ENCODE data around the gene PAFAH2. TPM values are rescaled to one million over a fixed set of nuclear protein-coding genes. Genes with fewer than 3 reads are reported as not detected.

The PAFAH2 gene
- total RNA-seq, 1 experiment from 2014 or later: 13.0 TPM

DNA sequence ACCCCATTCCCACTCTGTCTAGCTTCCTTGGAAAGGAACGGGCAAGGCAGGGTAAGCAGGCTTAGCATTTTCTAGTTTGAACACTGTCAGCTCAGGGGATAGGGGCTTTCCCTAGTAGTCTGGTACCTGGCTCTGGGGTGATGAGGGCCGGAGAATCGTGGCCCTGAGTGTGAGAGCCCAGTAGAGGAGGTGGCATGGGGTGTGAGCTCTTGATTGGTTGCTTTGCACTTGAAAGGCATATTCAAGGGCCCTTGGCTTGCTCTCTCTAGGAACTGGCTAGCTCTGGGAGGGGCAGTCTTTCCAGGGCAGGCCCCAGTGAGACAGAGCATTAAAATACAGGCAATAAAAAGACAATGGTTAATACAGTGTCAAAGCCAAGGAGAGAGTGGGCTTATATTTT is 13.0 kb upstream of the PAFAH2 start:
- H4K20me1 ChIP-seq (ENCODE audit: insufficient read depth): no peaks in the 10 kb centered on the region
- H3K4me1 ChIP-seq (ENCODE audit: control insufficient read depth in 1 of 2, insufficient read depth in 2 of 2, low read length in 2 of 2): peaks cover 0 to 3% of the 10 kb centered on the region in 2 experiments; a peak in 2 of 4 replicates
- no peaks in the 10 kb centered on the region for H3K27me3 ChIP-seq (ENCODE audit: insufficient read depth, low read length)
- no peak for TF ChIP-seq YY1 (IDR thresholded peaks at IDR 0.05; ENCODE audit: extremely low read depth, insufficient replicate concordance, low read depth, low read length)
- TF ChIP-seq ZNF274 (IDR thresholded peaks at IDR 0.05; ENCODE audit: low read depth, low read length): no peak
- no peak for TF ChIP-seq EZH2 (IDR thresholded peaks at IDR 0.05)
- TF ChIP-seq POLR2A (IDR thresholded peaks at IDR 0.05; ENCODE audit: borderline replicate concordance, extremely low read depth, insufficient read depth, insufficient read length): no peak
- TF ChIP-seq, protein P1, sequence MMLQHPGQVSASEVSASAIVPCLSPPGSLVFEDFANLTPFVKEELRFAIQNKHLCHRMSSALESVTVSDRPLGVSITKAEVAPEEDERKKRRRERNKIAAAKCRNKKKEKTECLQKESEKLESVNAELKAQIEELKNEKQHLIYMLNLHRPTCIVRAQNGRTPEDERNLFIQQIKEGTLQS (IDR thresholded peaks at IDR 0.05): no peak
- no peak for TF ChIP-seq FOSL1 (IDR thresholded peaks at IDR 0.05; ENCODE audit: low read depth)
- ChIA-PET RAD21 (ENCODE audit: low non-redundant PET in 1 of 2, low total read pairs in 2 of 2, uncharacterized antibody in 2 of 2, unreplicated experiment in 2 of 2) (no interaction called here), CTCF (interaction anchor here (1.8 to 2.2 kb wide), 2 partner anchors 14 to 115 kb away, joined by 8 read pairs; partner anchors contain the start of gene PAFAH2), POLR2A (no interaction called here)
- DNase-seq (ENCODE audit: low read depth, low spot score) (no peak), ATAC-seq (peak; percentile 58)
- no peak overlapping the region for H3K4me2 ChIP-seq (ENCODE audit: low read length)
- no peaks in the 10 kb centered on the region for H3K36me3 ChIP-seq (ENCODE audit: control insufficient read depth in 1 of 2, insufficient read depth in 2 of 2, low read length in 2 of 2)
- no peaks in the 10 kb centered on the region for H3K9me2 ChIP-seq (ENCODE audit: insufficient read depth)
- H3K27ac ChIP-seq (ENCODE audit: low read depth, low read length): no peak overlapping the region
- no peak overlapping the region for H3K9ac ChIP-seq (ENCODE audit: low read length)
- no peaks in the 10 kb centered on the region for H3K9me3 ChIP-seq (ENCODE audit: control insufficient read depth in 1 of 2, insufficient read depth in 1 of 2, low read depth in 1 of 2, low read length in 2 of 2)
- no peak overlapping the region for H2AFZ ChIP-seq (ENCODE audit: low read depth, low read length, poor library complexity, severe bottlenecking)
- H3K79me2 ChIP-seq (ENCODE audit: insufficient read depth, low read length): no peaks in the 10 kb centered on the region
- no peak overlapping the region for H3K4me3 ChIP-seq (replicated peaks in 1 of 2; ENCODE audit: low read depth in 1 of 2, low read length in 2 of 2)
- intact Hi-C loops (cut with micrococcal nuclease): no loop called here
- no TSS peak for BruUV-seq (replicated peaks)

DNA sequence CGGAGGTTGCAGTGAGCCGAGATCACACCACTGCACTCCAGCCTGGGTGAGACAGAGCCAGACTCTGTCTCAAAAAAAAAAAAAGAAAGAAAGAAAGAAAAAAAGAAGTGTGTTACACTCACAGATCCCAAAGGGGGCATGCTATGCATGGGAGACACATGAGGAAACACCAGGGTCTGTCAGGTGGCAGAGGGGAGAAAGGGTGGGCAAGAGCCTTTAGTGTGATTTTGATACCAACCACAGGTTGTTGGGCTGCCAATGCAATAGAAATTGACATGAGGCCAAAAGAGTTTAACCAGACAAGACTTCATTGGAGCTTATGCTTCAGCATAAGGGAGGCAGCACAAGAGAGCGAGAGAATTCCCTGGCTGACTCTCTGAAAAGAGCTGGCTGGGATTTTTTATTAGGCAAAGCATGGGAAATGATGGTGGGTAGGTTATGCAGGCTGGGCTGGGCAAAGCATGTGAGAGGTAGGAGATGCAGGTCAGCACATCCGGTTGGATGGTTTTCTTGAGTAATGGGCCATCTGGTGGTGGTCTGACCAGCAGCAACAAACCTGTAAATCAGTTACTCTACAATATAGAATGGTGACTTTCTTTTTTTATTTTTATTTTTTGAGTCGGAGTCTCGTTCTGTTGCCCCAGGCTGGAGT is 12.1 kb upstream of the PAFAH2 start:
- Histone ChIP-seq H3K4me3 (replicated peaks in 1 of 2; ENCODE audit: low read depth in 1 of 2, low read length in 2 of 2) (no peak overlapping the region), H3K36me3 (ENCODE audit: control insufficient read depth in 1 of 2, insufficient read depth in 2 of 2, low read length in 2 of 2) (no peaks in the 10 kb centered on the region), H3K27me3 (ENCODE audit: insufficient read depth, low read length) (no peaks in the 10 kb centered on the region), H3K4me2 (ENCODE audit: low read length) (no peak overlapping the region), H3K9ac (ENCODE audit: low read length) (no peak overlapping the region), H3K9me2 (ENCODE audit: insufficient read depth) (no peaks in the 10 kb centered on the region), H3K27ac (ENCODE audit: low read depth, low read length) (no peak overlapping the region), H3K9me3 (ENCODE audit: control insufficient read depth in 1 of 2, insufficient read depth in 1 of 2, low read depth in 1 of 2, low read length in 2 of 2) (no peaks in the 10 kb centered on the region), H4K20me1 (ENCODE audit: insufficient read depth) (no peaks in the 10 kb centered on the region), H2AFZ (ENCODE audit: low read depth, low read length, poor library complexity, severe bottlenecking) (no peak overlapping the region), H3K4me1 (ENCODE audit: control insufficient read depth in 1 of 2, insufficient read depth in 2 of 2, low read length in 2 of 2) (peaks cover 0 to 3% of the 10 kb centered on the region in 2 experiments; a peak in 2 of 4 replicates), H3K79me2 (ENCODE audit: insufficient read depth, low read length) (no peaks in the 10 kb centered on the region)
- ChIA-PET CTCF (interaction anchor here (1.8 to 2.2 kb wide), 2 partner anchors 13 to 114 kb away, joined by 8 read pairs; partner anchors contain the start of gene PAFAH2), POLR2A (no interaction called here), RAD21 (ENCODE audit: low non-redundant PET in 1 of 2, low total read pairs in 2 of 2, uncharacterized antibody in 2 of 2, unreplicated experiment in 2 of 2) (no interaction called here)
- BruUV-seq (replicated peaks): no TSS peak
- DNase-seq (ENCODE audit: low read depth, low spot score) (no peak), ATAC-seq (peak; percentile 75)
- TF ChIP-seq YY1 (IDR thresholded peaks at IDR 0.05; ENCODE audit: extremely low read depth, insufficient replicate concordance, low read depth, low read length): no peak
- TF ChIP-seq EGR1 (IDR thresholded peaks at IDR 0.05; ENCODE audit: low read depth): no peak
- TF ChIP-seq, protein P2, sequence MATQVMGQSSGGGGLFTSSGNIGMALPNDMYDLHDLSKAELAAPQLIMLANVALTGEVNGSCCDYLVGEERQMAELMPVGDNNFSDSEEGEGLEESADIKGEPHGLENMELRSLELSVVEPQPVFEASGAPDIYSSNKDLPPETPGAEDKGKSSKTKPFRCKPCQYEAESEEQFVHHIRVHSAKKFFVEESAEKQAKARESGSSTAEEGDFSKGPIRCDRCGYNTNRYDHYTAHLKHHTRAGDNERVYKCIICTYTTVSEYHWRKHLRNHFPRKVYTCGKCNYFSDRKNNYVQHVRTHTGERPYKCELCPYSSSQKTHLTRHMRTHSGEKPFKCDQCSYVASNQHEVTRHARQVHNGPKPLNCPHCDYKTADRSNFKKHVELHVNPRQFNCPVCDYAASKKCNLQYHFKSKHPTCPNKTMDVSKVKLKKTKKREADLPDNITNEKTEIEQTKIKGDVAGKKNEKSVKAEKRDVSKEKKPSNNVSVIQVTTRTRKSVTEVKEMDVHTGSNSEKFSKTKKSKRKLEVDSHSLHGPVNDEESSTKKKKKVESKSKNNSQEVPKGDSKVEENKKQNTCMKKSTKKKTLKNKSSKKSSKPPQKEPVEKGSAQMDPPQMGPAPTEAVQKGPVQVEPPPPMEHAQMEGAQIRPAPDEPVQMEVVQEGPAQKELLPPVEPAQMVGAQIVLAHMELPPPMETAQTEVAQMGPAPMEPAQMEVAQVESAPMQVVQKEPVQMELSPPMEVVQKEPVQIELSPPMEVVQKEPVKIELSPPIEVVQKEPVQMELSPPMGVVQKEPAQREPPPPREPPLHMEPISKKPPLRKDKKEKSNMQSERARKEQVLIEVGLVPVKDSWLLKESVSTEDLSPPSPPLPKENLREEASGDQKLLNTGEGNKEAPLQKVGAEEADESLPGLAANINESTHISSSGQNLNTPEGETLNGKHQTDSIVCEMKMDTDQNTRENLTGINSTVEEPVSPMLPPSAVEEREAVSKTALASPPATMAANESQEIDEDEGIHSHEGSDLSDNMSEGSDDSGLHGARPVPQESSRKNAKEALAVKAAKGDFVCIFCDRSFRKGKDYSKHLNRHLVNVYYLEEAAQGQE (IDR thresholded peaks at IDR 0.05; ENCODE audit: low read depth): no peak
- TF ChIP-seq RAD21 (IDR thresholded peaks at IDR 0.05; ENCODE audit: low read depth): peak; percentile 47
- no peak for TF ChIP-seq CEBPB (IDR thresholded peaks at IDR 0.05; ENCODE audit: low read depth)
- TF ChIP-seq, protein P3, sequence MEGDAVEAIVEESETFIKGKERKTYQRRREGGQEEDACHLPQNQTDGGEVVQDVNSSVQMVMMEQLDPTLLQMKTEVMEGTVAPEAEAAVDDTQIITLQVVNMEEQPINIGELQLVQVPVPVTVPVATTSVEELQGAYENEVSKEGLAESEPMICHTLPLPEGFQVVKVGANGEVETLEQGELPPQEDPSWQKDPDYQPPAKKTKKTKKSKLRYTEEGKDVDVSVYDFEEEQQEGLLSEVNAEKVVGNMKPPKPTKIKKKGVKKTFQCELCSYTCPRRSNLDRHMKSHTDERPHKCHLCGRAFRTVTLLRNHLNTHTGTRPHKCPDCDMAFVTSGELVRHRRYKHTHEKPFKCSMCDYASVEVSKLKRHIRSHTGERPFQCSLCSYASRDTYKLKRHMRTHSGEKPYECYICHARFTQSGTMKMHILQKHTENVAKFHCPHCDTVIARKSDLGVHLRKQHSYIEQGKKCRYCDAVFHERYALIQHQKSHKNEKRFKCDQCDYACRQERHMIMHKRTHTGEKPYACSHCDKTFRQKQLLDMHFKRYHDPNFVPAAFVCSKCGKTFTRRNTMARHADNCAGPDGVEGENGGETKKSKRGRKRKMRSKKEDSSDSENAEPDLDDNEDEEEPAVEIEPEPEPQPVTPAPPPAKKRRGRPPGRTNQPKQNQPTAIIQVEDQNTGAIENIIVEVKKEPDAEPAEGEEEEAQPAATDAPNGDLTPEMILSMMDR (IDR thresholded peaks at IDR 0.05 in 2 of 3, conservative IDR thresholded peaks at IDR 0.05 in 1 of 3; ENCODE audit: borderline replicate concordance in 1 of 3, insufficient read depth in 1 of 3, low read depth in 2 of 3, low read length in 2 of 3): peak; percentile 13 to 34 (median 18); a peak in 1 of 6 replicates
- no peak for TF ChIP-seq ZNF274 (IDR thresholded peaks at IDR 0.05; ENCODE audit: low read depth, low read length)
- TF ChIP-seq JUND (IDR thresholded peaks at IDR 0.05): no peak
- no peak for TF ChIP-seq SP1 (IDR thresholded peaks at IDR 0.05; ENCODE audit: low read depth)
- no peak for TF ChIP-seq FOSL1 (IDR thresholded peaks at IDR 0.05; ENCODE audit: low read depth)
- intact Hi-C loops (cut with micrococcal nuclease): no loop called here
